ENCODE data around the gene PRKCH. TPM values are rescaled to one million over a fixed set of nuclear protein-coding genes. Genes with fewer than 3 reads are reported as not detected.
A peak's percentile ranks its signal among the peaks of the same experiment; 100 is the strongest.

Gene PRKCH
- total RNA-seq, 1 experiment from 2014 or later = 6.8 TPM

DNA sequence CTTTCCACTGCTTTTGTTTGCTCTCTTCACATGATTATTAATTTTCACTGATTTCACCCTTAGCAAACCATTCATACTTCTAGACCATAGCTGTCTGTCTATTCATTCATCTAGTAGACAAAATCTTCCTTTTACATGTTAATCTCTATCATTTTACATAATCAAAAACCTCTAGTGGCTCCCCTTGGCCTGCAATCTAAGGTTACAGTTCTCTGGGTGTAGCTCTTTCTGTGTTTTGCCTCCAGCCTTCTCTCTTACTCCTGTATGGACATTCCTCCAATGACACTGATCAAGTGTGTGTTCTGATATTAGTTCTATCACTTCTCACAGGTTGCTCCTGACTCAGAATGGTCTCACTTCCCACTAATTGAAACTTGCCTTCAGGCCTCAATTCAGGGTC is 56.4 kb downstream of the PRKCH start:
- no peaks in the 10 kb centered on the region for H3K4me1 ChIP-seq
- no peak overlapping the region for H3K27ac ChIP-seq
- DNase-seq = no peak
- H3K9me3 ChIP-seq (replicated peaks) = no peaks in the 10 kb centered on the region; the same call in 1 of the 2 replicates
- H3K4me3 ChIP-seq = no peak overlapping the region
- H3K27me3 ChIP-seq = no peaks in the 10 kb centered on the region
- no peaks in the 10 kb centered on the region for H3K36me3 ChIP-seq

DNA sequence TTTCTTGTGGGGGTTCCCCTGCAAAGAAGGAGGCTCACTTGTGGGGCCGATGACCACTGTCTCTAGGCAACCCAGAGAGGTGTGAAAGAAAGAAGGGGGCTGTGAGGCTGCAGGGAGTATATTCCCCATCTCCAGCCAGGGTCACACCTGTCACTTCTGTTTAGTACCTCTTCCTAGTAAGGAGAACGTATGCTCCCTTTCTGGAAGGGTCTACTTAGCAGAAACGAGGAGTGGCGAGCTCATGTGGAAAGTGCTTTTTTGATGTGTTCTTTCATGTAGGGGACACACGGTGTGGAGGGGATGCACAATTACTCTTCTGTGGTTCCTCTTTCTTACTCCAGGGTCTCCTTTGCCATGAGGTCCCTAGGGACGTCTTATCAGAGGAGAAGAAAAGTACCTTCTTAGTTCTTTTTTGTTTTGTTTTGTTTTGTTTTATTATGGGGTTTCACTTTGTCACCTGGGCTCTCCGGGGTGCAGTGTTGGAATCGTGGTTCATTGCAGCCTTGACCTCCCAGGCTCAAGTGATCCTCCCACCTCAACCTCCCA is 58.3 kb downstream of the PRKCH start:
- DNase-seq = no peak
- H3K4me3 ChIP-seq = no peak overlapping the region
- H3K4me1 ChIP-seq = no peaks in the 10 kb centered on the region
- H3K27me3 ChIP-seq = no peaks in the 10 kb centered on the region
- H3K27ac ChIP-seq = no peak overlapping the region
- H3K9me3 ChIP-seq (replicated peaks) = no peaks in the 10 kb centered on the region; the same call in 1 of the 2 replicates
- no peaks in the 10 kb centered on the region for H3K36me3 ChIP-seq

- H3K27ac ChIP-seq = no peak overlapping the region
- no peaks in the 10 kb centered on the region for H3K27me3 ChIP-seq
- no peaks in the 10 kb centered on the region for H3K9me3 ChIP-seq (replicated peaks)
- DNase-seq = no peak
- no peaks in the 10 kb centered on the region for H3K4me1 ChIP-seq
- no peak overlapping the region for H3K4me3 ChIP-seq
- no peaks in the 10 kb centered on the region for H3K36me3 ChIP-seq
Measured at GRCh38 chr14:61380984-61381383, 59.6 kb downstream of the PRKCH start.

GRCh38 chr14:61381553-61381952 is 60.2 kb downstream of the PRKCH start:
- Histone ChIP-seq H3K27ac (no peak overlapping the region), H3K27me3 (no peaks in the 10 kb centered on the region), H3K4me1 (no peaks in the 10 kb centered on the region), H3K9me3 (replicated peaks) (no peaks in the 10 kb centered on the region), H3K36me3 (no peaks in the 10 kb centered on the region), H3K4me3 (no peak overlapping the region)
- peak; percentile 40 to 45 for DNase-seq

DNA sequence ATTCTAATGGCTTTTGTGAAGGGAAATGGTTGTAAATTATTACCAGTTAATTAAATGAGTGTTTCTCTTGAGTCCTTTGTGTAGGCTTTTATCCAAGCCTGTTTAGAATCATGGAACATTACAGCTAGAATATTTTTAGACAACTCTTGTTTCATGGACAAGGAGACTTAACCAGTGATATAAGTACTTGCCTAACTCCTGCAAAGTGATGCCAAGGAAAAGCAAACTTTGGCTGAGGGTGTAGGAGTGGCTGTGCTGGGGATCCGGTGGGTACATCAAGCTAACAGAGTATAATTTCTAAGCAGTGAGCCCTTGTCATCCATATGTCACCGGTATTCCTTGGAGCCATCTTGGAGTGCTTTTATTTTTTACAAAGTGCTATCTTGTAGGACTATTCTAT is 61.5 kb downstream of the PRKCH start:
- Histone ChIP-seq H3K27me3 (no peaks in the 10 kb centered on the region), H3K4me1 (no peaks in the 10 kb centered on the region), H3K36me3 (no peaks in the 10 kb centered on the region), H3K27ac (no peak overlapping the region), H3K4me3 (no peak overlapping the region), H3K9me3 (replicated peaks) (no peaks in the 10 kb centered on the region)
- DNase-seq = no peak

- DNase-seq = no peak
- Histone ChIP-seq H3K27me3 (no peaks in the 10 kb centered on the region), H3K36me3 (no peaks in the 10 kb centered on the region), H3K9me3 (replicated peaks) (no peaks in the 10 kb centered on the region), H3K4me1 (no peaks in the 10 kb centered on the region), H3K4me3 (no peak overlapping the region), H3K27ac (no peak overlapping the region)
Measured at GRCh38 chr14:61385002-61385685, 63.8 kb downstream of the PRKCH start.

DNA sequence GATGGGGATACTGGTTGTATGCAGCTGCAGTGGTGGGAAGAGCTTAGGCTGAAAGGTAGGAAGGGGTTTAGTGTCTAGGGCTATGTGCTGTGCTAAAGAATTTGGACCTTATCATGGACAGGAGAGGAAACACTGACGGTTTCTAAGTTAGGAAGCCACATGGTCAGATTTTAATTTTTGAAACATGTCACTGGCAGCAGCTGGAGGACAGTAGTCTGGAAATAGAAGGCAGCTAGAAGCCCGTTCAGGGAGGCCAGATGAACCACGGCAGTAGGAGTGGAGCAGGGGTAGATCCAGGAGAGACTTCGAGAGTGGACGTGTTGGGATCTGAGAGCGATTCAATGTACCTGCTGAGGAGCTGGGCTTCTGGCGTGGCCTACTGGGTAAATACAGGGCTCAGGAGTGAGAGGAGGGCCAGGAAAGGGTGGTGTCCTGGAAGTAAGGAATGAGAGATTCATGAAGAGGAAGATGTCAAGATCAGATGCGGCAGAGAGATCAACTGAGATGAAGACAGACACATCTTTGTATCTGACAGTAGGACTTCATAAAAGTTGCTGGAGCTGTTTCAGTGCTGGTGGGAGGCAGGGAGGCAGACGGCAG is 64.9 kb downstream of the PRKCH start:
- Histone ChIP-seq H3K27me3 (no peaks in the 10 kb centered on the region), H3K9me3 (replicated peaks) (no peaks in the 10 kb centered on the region), H3K27ac (no peak overlapping the region), H3K4me3 (no peak overlapping the region), H3K36me3 (no peaks in the 10 kb centered on the region), H3K4me1 (no peaks in the 10 kb centered on the region)
- no peak for DNase-seq

GRCh38 chr14:61387076-61387475 is 65.7 kb downstream of the PRKCH start:
- H3K36me3 ChIP-seq = no peaks in the 10 kb centered on the region
- no peak overlapping the region for H3K4me3 ChIP-seq
- H3K4me1 ChIP-seq = no peaks in the 10 kb centered on the region
- no peak for DNase-seq
- H3K9me3 ChIP-seq (replicated peaks) = no peaks in the 10 kb centered on the region
- no peak overlapping the region for H3K27ac ChIP-seq
- H3K27me3 ChIP-seq = no peaks in the 10 kb centered on the region

DNA sequence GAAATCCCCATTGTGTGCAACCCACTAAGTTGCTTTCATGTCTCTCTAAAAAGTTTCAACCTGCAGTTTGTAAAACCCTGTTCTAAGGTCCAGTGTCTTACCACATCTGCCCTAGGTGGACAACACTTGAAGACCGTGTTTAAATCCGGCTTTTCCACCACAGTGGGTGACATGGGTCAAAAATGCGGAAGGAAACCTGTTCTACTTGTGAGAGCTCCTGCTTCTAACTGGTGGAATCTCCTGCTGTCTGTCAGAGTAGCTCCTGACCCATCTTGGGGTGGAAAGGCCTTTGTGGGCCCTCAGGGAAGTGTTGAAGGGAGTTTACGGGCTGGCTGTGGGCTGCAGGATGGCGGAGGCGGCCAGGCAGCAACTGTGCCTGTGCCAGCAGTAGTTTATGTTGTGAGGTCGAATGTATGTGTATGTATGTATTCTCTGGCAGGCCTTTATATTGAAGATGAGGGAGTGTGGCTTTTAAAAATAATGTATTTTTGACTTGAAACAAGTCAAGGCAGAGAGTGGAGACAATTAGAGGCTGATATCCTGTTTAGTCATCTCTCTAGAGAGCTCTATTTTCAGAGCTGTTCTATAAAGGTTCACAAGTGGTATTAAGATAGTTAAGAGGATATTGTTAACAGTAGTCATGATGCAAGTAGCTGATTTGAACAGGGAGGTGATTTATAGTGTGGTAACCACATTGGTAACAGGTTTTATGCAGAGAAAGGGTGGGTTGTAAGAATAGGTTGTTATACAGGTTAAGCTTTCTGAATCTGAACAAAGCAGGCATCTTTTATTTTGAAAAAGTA is 67.0 kb downstream of the PRKCH start:
- Histone ChIP-seq H3K4me1 (no peaks in the 10 kb centered on the region), H3K27ac (no peak overlapping the region), H3K36me3 (no peaks in the 10 kb centered on the region), H3K27me3 (no peaks in the 10 kb centered on the region), H3K9me3 (replicated peaks) (no peaks in the 10 kb centered on the region), H3K4me3 (no peak overlapping the region)
- no peak for DNase-seq

- Histone ChIP-seq H3K36me3 (no peaks in the 10 kb centered on the region), H3K27ac (no peak overlapping the region), H3K9me3 (replicated peaks) (no peaks in the 10 kb centered on the region), H3K4me3 (no peak overlapping the region), H3K4me1 (no peaks in the 10 kb centered on the region), H3K27me3 (no peaks in the 10 kb centered on the region)
- DNase-seq = no peak
Measured at GRCh38 chr14:61388976-61389576, 67.7 kb downstream of the PRKCH start.

DNA sequence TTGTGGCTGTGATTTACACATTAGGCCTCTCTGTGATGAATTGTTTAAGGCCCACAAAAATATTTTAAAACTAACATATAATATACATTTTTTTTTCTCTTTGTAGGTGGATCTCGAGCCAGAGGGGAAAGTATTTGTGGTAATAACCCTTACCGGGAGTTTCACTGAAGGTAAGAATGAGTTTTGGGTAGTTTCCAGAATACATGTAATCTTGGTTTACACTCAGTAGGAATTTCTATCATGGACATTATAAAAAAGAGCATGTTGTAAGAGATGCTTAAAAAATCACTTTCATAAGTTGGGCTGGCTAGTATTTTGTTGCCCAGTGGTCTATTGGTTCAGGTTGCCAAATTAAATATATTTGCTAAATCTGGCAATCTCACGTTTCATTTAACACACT is 69.7 kb downstream of the PRKCH start:
- H3K27me3 ChIP-seq = no peaks in the 10 kb centered on the region
- no peak overlapping the region for H3K4me3 ChIP-seq
- no peaks in the 10 kb centered on the region for H3K9me3 ChIP-seq (replicated peaks)
- H3K36me3 ChIP-seq = no peaks in the 10 kb centered on the region
- no peak for DNase-seq
- H3K4me1 ChIP-seq = no peaks in the 10 kb centered on the region
- no peak overlapping the region for H3K27ac ChIP-seq

DNA sequence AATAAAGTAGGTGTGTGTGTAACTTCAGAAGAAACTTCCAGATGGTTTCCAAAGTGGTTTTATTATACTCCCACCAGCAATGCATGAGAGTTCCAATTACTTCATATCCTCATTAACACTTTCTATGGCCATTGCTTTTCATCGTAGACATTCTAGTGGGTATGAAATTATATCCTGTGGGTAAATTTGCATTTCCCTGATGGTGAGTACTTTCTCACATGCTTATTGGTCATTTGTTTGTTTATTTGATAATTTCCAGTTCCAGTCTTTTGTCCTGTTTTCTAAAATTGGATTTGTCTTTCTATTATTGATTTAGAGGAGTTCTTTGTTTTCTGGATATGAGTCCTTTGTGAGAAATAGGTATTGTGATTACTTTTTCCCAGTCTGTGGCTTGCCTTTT is 70.9 kb downstream of the PRKCH start:
- Histone ChIP-seq H3K27me3 (no peaks in the 10 kb centered on the region), H3K27ac (no peak overlapping the region), H3K9me3 (replicated peaks) (no peaks in the 10 kb centered on the region), H3K4me1 (no peaks in the 10 kb centered on the region), H3K36me3 (no peaks in the 10 kb centered on the region), H3K4me3 (no peak overlapping the region)
- DNase-seq = no peak

GRCh38 chr14:61394542-61394941 is 73.2 kb downstream of the PRKCH start:
- H3K4me1 ChIP-seq = no peaks in the 10 kb centered on the region
- no peaks in the 10 kb centered on the region for H3K36me3 ChIP-seq
- no peak for DNase-seq
- H3K27ac ChIP-seq = no peak overlapping the region
- no peaks in the 10 kb centered on the region for H3K9me3 ChIP-seq (replicated peaks)
- no peaks in the 10 kb centered on the region for H3K27me3 ChIP-seq
- H3K4me3 ChIP-seq = no peak overlapping the region

GRCh38 chr14:61395115-61395725 is 73.8 kb downstream of the PRKCH start:
- H3K27me3 ChIP-seq = no peaks in the 10 kb centered on the region
- no peak overlapping the region for H3K27ac ChIP-seq
- H3K4me3 ChIP-seq = no peak overlapping the region
- no peaks in the 10 kb centered on the region for H3K9me3 ChIP-seq (replicated peaks)
- no peaks in the 10 kb centered on the region for H3K4me1 ChIP-seq
- no peaks in the 10 kb centered on the region for H3K36me3 ChIP-seq
- no peak for DNase-seq

Measured in SJCRH30 (cell line).